GM13977 (cell line): ENCODE measurements around the gene ZCCHC18.
"Not testable (repeated sequence)": the region's sequence is repeated elsewhere in the genome, so short reads cannot be mapped to it uniquely, and the experiment has no call there.

ENCODE experiments used
- DNase-seq: peaks from one replicate; pipeline ENCODE4 v3.0.0; 2012; ENCODE audit warnings: low spot score
- in situ Hi-C: fragments of 300-500 bp; cut with MboI; formaldehyde crosslinking; loops from one replicate; pipeline ENCODE4 v1.12.0; 2022; ENCODE audit warnings: low sequenced_read_pairs, low pct_unique_long_range_greater_than_20kb, mixed read lengths, inconsistent platforms; ENCODE audit not compliant: unreplicated experiment
- TF ChIP-seq, protein P1 (sequence below): IDR thresholded peaks from 2 replicates; pipeline ENCODE4 v1.5.1; 2012; ENCODE audit warnings: mild to moderate bottlenecking, control low read depth; ENCODE audit not compliant: insufficient read depth; ENCODE audit errors: extremely low read depth, missing control alignments

ZCCHC18 gene

DNA sequence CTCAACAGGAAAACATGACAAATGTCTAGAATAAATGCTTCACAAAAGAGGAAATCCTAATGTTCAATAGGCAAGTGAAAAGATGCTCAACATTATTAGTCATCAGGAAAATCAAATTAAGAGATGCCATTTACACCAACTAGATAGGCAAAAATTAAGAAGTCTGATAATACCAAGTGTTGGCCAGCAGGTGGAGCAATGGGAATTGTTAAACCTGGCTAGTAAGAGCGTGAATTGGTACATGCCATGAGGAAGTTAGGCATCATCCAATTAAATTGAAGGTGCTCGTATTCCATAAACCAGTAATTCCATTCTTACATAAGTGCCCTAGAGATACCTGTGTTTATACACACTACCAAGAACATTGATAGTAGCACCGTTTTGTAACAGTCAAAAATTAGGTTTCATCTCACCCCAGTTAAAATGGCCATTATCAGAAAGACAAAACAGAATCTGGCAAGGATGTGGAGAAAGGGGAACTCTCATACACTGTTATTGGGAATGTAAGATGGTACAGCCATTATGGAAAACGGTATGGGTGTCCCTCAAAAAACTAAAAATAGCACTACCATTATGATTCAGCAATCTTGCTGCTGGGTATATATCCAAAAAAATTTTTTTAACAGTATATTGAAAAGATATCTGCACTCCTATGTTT is 14.0 kb upstream of the ZCCHC18 start:
- in situ Hi-C loops, result no loop called here
- DNase-seq, result peak; percentile 49
- TF ChIP-seq, protein P1, sequence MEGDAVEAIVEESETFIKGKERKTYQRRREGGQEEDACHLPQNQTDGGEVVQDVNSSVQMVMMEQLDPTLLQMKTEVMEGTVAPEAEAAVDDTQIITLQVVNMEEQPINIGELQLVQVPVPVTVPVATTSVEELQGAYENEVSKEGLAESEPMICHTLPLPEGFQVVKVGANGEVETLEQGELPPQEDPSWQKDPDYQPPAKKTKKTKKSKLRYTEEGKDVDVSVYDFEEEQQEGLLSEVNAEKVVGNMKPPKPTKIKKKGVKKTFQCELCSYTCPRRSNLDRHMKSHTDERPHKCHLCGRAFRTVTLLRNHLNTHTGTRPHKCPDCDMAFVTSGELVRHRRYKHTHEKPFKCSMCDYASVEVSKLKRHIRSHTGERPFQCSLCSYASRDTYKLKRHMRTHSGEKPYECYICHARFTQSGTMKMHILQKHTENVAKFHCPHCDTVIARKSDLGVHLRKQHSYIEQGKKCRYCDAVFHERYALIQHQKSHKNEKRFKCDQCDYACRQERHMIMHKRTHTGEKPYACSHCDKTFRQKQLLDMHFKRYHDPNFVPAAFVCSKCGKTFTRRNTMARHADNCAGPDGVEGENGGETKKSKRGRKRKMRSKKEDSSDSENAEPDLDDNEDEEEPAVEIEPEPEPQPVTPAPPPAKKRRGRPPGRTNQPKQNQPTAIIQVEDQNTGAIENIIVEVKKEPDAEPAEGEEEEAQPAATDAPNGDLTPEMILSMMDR, result peak; percentile 61

DNA sequence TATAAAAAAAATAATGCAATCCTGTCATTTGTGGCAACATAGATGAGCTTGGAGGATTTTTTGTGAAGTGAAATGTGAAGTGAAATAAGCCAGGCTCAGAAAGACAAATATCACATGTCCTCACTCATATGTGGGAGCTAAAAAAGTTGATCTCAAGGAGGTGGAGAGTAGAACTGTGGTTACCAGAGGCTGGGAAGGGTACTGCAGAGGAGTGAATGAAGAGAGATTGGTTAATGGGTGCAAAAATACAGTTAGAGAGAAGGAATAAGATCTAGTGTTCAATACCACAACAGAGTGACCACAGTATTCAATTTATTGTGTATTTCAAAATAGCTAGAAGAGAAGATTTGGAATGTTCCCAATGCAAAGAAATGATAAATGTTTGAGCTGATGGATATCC is 13.4 kb upstream of the ZCCHC18 start:
- no peak for DNase-seq
- in situ Hi-C loops, result no loop called here
- TF ChIP-seq, protein P1, result no peak

DNA sequence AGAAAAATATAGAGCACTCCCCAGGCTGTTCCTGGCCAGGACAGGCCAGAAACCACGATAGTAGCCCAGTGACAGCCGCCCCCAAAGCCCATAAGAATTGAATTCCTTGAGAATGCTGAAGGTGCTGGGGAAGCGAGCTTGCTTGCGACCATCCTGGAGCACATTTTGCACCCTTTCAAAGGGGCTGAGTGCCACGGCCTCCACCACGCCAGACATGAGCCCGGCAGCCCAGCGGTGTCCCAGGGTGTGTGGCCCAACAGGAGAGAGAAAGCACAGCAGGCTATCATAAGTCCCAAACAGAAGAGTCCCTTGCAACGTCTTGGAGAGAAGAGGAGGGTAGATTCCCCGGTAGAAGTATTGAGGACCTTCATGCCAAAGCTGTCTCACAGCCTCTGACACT is 7.6 kb upstream of the ZCCHC18 start:
- TF ChIP-seq, protein P1, result no peak
- in situ Hi-C loops, result loop anchor here (25.0 kb wide), 1 partner anchor 267 kb away; the partner anchor contains the start of gene RAB9B
- no peak for DNase-seq

DNA sequence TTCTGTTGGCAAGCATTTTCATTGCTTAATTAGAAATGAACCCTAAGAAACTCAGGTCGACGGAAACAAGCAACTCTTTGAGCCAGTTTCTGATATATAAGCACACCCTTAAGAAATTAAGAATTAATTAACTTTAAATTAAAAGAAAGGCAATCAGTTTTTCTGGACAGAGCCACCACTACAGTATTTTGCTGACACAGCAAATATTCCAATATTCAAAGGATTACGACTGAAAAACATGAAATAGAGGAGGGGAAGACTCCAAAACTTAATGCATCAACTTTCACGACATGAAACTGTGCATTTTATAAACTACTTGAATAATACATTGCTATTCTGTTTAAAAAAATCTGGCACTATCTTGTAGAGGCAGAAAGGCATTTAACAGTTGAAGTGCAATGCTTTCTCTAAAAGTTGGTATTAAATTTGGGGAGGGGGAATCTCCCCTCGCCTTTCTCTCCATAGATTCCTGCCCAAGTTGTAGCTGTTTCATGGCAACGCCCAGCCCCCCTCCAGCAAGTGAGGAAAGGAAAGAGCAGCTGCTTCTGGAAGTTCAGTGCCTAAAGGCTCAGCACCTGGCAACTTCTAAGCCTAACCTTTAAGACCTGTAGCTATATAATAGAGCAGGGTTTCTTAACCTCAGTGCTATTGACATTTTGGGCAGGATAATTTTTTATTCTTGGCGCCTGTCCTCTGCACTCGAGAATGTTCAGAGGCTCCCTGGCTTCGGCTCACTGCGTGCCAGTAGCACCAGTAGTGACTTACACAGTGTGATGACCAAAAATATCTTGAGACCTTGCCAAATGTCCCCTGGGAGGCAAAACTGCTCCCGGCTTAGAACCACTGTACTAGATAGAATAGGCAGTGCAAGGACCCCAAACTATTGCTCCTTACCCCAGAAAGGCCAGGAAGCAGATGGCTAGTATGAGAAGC is 6.7 kb upstream of the ZCCHC18 start:
- TF ChIP-seq, protein P1, result no peak
- DNase-seq, result no peak
- in situ Hi-C loops, result loop anchor here (25.0 kb wide), 1 partner anchor 268 kb away; the partner anchor contains the start of gene RAB9B

DNA sequence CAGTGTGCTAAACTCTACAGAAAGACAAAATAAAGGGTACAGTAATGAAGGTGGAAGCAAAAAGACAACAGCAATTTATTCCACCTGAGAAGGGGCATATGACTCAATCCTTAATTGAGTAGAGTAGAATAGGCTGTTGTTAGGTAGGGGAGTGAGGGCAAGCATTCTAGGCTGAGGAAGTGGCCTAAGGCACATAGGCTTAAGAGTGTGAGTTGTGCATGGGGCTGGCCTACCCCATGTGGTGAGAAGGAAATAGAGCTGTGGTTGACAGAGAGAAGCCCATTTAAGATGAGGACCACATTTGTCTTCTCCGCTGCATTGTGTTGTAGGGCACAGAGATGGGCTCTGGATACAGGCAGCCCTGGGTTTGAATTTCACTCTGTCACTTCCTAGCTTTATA is 3.4 kb upstream of the ZCCHC18 start:
- no peak for DNase-seq
- in situ Hi-C loops, result loop anchor here (25.0 kb wide), 1 partner anchor 272 kb away; the partner anchor contains the start of gene RAB9B
- TF ChIP-seq, protein P1, result no peak

DNA sequence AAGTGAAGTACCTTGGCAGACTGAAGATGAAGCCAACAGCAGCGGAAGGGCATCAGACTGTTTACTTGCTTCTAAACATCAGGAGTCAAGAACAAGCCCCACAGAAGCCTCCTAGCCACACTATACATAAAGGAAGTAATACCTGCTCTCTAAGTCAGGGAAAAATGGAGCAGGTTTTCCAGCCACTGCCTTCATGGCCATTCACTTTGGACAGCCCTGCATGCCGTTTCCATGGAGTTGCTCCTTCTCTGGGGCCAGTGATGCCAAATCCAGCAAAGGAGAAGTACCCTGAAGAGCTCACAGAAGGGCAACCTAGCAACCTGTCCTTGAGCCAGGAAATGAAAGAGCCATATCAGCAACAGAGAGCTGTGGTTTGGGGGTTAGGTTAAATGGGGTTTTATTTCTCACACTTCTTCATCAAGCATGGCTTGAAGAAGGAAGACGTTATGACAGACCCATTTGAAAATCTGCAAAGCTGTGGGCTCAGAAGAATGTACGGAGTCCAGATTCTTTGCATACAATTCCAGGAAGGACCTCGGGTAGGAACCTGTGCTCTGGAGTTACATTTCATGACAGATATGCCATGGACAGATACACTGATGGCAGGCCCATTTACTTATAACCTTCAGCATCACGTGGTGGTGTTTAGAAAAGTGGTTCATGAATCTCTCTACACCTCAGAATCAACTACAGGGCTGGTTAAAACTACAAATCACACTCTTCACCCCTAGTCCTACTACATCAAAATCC is 1.7 kb upstream of the ZCCHC18 start:
- in situ Hi-C loops, result loop anchor here (25.0 kb wide), 1 partner anchor 273 kb away; the partner anchor contains the start of gene RAB9B
- not testable (repeated sequence) for DNase-seq
